Effector memory CD4-positive, alpha-beta T cell (primary cell): ENCODE measurements around the gene CEP72.

ENCODE experiments used
- DNase-seq, 3 donors: peaks; one replicate each; pipeline ENCODE4 v3.0.0-alpha.2; 2020
- H3K27ac ChIP-seq: 2 replicates; pipeline ENCODE4 v1.7.0; 2013; ENCODE audit warnings: mild to moderate bottlenecking, low read length, moderate library complexity; ENCODE audit not compliant: insufficient read depth, poor library complexity, severe bottlenecking
- H3K27me3 ChIP-seq: replicated peaks from 2 replicates; pipeline ENCODE4 v1.7.0; 2013; ENCODE audit warnings: mild to moderate bottlenecking, low read length; ENCODE audit not compliant: insufficient read depth, control insufficient read depth, poor library complexity, severe bottlenecking
- H3K36me3 ChIP-seq: 2 replicates; pipeline ENCODE4 v1.7.0; 2013; ENCODE audit warnings: mild to moderate bottlenecking, low read length, moderate library complexity; ENCODE audit not compliant: control insufficient read depth, insufficient read depth
- H3K4me1 ChIP-seq: 2 replicates; pipeline ENCODE4 v1.7.0; 2013; ENCODE audit warnings: low read length, mild to moderate bottlenecking; ENCODE audit not compliant: control insufficient read depth, insufficient read depth, poor library complexity, severe bottlenecking
- H3K4me3 ChIP-seq: 2 replicates; pipeline ENCODE4 v1.7.0; 2013; ENCODE audit warnings: low read length, low read depth, mild to moderate bottlenecking; ENCODE audit not compliant: insufficient read depth, poor library complexity, severe bottlenecking
- H3K9me3 ChIP-seq: 2 replicates; pipeline ENCODE4 v1.7.0; 2013; ENCODE audit warnings: mild to moderate bottlenecking, low read length, moderate library complexity; ENCODE audit not compliant: control insufficient read depth

Gene CEP72

DNA sequence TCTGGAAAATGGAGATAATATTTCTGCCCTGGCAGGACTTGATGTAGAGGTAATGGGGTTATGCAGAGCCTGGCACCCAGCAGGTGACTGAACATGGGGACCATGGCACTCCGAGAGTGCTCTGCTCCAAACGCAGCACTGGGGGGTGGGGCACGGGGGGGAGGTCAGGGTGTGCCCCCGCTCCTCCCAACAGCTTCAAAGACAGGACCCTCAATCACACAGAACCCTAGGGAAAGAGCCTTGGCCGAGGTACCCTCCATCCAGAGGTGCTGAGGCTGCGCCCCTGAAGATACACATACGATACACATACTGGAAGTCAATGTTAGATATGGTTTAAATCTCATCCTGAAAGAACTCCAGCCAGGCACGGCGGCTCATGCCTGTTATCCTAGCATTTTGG lies 26.6 kb upstream of the CEP72 start:
- Histone ChIP-seq H3K27me3 (no peaks in the 10 kb centered on the region), H3K4me3 (no peak overlapping the region), H3K36me3 (no peaks in the 10 kb centered on the region), H3K9me3 (no peaks in the 10 kb centered on the region), H3K4me1 (no peaks in the 10 kb centered on the region), H3K27ac (no peak overlapping the region)
- no peak for DNase-seq

DNA sequence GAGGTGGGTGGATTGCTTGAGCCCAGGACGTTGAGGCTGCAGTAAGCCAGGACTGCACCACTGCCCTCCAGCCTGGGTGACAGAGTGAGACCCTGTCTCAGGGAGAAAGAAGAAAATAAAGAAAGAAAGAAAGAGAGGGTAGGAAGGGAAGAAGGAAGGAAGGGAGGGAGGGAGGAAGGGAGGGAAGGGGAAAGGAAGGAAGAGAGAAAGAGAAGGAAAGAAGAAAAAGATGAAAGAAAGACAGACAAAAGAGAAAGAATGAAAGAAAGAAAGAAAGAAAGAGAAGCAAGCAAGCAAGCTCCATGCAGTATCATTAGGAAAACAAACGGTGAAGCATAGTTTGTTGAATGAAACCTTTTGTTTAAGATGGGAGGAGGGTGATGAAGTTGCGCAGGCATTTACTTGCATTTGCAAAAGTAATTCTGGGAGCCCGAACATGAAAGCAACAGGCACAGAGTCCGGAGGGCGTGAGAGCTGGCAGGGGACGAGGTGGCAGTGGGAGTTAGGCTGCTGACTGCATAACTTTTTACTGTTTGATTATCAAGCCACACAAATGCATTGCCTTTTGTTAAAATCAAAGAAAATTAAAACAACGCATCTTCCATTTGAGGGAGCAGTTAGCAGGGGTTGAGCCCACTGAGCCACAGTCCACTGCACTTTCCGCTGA lies 26.0 kb upstream of the CEP72 start:
- Histone ChIP-seq H3K27ac (no peak overlapping the region), H3K4me1 (no peaks in the 10 kb centered on the region), H3K27me3 (no peaks in the 10 kb centered on the region), H3K9me3 (no peaks in the 10 kb centered on the region), H3K36me3 (no peaks in the 10 kb centered on the region), H3K4me3 (no peak overlapping the region)
- DNase-seq = no peak

GRCh38 chr5:586751-587285 lies 25.3 kb upstream of the CEP72 start:
- no peaks in the 10 kb centered on the region for H3K36me3 ChIP-seq
- no peak overlapping the region for H3K4me3 ChIP-seq
- no peaks in the 10 kb centered on the region for H3K27me3 ChIP-seq
- H3K4me1 ChIP-seq = no peaks in the 10 kb centered on the region
- H3K27ac ChIP-seq = no peak overlapping the region
- DNase-seq = no peak
- no peaks in the 10 kb centered on the region for H3K9me3 ChIP-seq

- Histone ChIP-seq H3K4me3 (no peak overlapping the region), H3K27ac (no peak overlapping the region), H3K4me1 (no peaks in the 10 kb centered on the region), H3K36me3 (no peaks in the 10 kb centered on the region), H3K9me3 (no peaks in the 10 kb centered on the region), H3K27me3 (no peaks in the 10 kb centered on the region)
- DNase-seq = no peak
Observed at GRCh38 chr5:587403-587802, 24.7 kb upstream of the CEP72 start.

GRCh38 chr5:588406-588995 lies 23.6 kb upstream of the CEP72 start:
- H3K27me3 ChIP-seq = no peaks in the 10 kb centered on the region
- H3K27ac ChIP-seq = no peak overlapping the region
- DNase-seq = no peak
- H3K9me3 ChIP-seq = no peaks in the 10 kb centered on the region
- H3K4me1 ChIP-seq = no peaks in the 10 kb centered on the region
- no peaks in the 10 kb centered on the region for H3K36me3 ChIP-seq
- H3K4me3 ChIP-seq = no peak overlapping the region

DNA sequence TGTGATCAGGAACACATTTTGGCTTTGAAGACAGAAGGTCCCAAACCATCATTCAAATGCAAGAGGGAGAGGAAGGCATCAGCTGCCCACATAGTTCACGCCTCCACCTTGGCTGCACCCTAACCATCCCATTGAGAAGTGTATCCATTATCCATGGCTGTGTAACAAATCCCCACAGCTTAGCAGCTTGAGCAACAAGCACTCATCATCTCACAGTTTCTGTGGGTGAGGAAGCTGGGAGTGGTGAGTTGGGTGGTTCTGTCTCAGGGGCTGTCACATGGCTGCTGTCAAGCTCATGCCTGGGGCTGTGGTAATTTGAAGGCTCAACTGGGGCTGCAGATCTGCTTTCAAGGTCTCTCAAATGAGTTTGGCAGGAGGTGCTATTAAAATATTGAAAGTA lies 23.0 kb upstream of the CEP72 start:
- no peak overlapping the region for H3K27ac ChIP-seq
- no peak overlapping the region for H3K4me3 ChIP-seq
- no peaks in the 10 kb centered on the region for H3K27me3 ChIP-seq
- no peaks in the 10 kb centered on the region for H3K36me3 ChIP-seq
- DNase-seq = no peak
- no peaks in the 10 kb centered on the region for H3K9me3 ChIP-seq
- no peaks in the 10 kb centered on the region for H3K4me1 ChIP-seq

- DNase-seq = no peak
- Histone ChIP-seq H3K4me1 (no peaks in the 10 kb centered on the region), H3K27ac (no peak overlapping the region), H3K27me3 (no peaks in the 10 kb centered on the region), H3K4me3 (no peak overlapping the region), H3K36me3 (no peaks in the 10 kb centered on the region), H3K9me3 (no peaks in the 10 kb centered on the region)
Observed at GRCh38 chr5:589588-589987, 22.6 kb upstream of the CEP72 start.

DNA sequence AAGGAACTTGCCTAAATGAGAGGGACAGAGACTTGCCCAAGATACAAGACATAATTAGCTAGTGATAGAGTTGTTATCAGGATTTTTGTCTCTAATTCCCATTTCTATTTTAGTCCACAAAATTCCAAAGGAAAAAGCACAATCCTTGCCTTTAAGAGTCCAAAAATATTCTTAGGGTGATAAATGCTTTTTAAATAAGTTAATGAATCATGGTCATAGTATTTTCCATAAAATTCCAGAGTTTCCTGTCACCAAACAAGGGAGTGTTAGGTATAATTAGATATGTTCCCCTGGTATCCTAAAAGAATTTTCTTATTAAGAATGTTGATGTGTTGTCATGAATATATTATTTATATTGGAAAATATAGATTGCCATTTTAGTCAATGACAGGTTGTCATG lies 21.8 kb upstream of the CEP72 start:
- H3K4me3 ChIP-seq = no peak overlapping the region
- no peak overlapping the region for H3K27ac ChIP-seq
- no peaks in the 10 kb centered on the region for H3K27me3 ChIP-seq
- no peak for DNase-seq
- no peaks in the 10 kb centered on the region for H3K36me3 ChIP-seq
- H3K9me3 ChIP-seq = no peaks in the 10 kb centered on the region
- no peaks in the 10 kb centered on the region for H3K4me1 ChIP-seq

DNA sequence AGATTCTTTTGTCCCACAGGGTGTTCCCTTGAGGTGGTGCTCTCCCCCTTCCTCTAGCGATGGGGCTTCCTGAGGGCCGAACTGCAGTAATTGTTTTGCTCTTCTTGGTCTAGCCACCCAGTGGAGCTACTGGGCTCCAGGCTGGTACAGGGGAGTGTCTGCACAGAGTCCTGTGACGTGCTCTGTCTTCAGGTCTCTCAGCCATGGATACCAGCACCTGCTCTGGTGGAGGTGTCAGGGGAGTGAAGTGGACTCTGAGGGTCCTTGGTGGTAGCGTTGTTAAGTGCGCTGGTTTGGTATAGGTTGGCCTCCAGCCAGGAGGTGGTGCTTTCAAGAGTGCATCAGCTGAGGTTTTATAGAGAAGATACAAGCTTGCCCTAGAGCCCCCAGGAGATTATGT lies 20.4 kb upstream of the CEP72 start:
- Histone ChIP-seq H3K4me1 (no peaks in the 10 kb centered on the region), H3K27me3 (no peaks in the 10 kb centered on the region), H3K36me3 (no peaks in the 10 kb centered on the region)

GRCh38 chr5:592158-592557 lies 20.0 kb upstream of the CEP72 start:
- no peak overlapping the region for H3K4me3 ChIP-seq
- H3K27me3 ChIP-seq = no peaks in the 10 kb centered on the region
- H3K36me3 ChIP-seq = no peaks in the 10 kb centered on the region
- no peak for DNase-seq
- H3K4me1 ChIP-seq = no peaks in the 10 kb centered on the region
- no peak overlapping the region for H3K27ac ChIP-seq
- no peaks in the 10 kb centered on the region for H3K9me3 ChIP-seq

More for the DNA sequence above, 20.4 kb upstream of the CEP72 start:
- no peak for DNase-seq
- H3K27ac ChIP-seq = no peak overlapping the region
- H3K9me3 ChIP-seq = no peaks in the 10 kb centered on the region
- no peak overlapping the region for H3K4me3 ChIP-seq
